ENCODE results near the gene CTSW.

The CTSW gene

DNA sequence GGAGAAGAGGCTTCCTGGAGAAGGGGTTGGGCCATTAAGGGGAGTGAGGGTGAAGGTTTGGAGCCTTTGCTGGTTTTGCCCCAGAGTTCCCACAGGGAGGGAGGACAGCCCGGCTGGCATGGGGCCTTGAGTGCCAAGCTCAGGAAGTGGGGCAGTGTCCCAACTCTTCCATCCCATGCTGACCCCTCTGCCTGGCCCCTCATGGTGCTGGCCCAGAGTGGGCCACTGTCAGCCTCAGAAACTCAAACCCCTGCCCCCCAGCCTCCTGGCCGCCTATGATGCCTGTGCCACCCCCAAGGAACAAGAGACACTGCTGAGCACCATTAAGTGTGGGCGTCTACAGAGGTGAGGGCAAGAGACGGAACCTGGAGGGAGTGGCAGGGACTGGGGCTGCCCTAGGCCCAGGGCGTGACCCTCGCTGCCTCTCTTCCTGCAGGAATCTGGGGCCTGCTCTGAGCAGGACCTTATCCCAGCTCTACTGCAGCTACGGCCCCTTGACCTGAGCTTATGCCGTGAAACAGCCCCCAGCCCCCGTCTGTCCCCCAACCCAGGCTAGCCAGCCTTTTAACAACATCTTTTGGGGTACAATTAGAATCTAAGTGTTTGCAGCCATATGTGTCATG, 14.0 kb upstream of the CTSW start:
- no peak for DNase-seq (ENCODE audit: extremely low read depth in 1 of 2, low read depth in 1 of 2)

- DNase-seq (ENCODE audit: extremely low read depth in 1 of 2, low read depth in 1 of 2): no peak
Observed at GRCh38 chr11:65866509-65867283, 12.9 kb upstream of the CTSW start.

DNA sequence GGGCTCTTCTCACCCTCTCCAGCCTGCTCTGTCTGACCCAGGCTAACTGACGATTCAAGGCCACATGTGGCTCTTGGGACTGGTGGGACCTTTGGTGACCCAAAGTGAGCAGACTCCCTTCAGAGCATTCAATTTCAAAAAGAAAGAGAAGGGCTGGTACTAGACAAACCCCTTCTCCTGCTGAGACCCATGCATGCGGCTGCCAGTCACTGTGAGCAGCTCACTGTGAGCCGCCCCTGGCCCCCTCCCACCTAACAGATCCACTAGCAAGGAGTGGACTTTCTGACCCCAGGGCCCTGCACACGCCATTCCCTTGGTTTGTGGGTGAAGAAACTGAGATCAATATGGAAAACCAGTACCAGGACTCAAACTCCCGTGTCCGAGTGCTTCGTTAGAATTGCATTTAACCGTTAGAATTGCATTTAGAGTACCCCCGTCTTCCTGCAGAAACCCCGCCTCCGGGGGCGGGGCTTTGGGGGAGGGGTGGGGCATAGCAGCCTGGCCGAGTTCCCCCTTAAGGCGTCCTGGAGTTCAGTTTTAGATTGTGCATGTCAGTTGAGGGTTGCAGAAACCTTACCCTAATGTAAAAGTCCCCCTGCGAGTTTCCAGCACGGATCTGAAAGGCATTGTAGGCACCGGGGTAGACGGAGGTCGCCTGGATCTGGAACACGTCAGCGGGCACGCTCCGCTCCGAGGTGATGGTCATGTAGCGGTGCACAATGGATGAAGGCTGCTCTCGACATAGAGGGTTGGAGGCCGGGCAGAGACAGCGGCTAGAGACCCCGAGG, 12.2 kb upstream of the CTSW start:
- DNase-seq (ENCODE audit: extremely low read depth in 1 of 2, low read depth in 1 of 2): no peak

DNA sequence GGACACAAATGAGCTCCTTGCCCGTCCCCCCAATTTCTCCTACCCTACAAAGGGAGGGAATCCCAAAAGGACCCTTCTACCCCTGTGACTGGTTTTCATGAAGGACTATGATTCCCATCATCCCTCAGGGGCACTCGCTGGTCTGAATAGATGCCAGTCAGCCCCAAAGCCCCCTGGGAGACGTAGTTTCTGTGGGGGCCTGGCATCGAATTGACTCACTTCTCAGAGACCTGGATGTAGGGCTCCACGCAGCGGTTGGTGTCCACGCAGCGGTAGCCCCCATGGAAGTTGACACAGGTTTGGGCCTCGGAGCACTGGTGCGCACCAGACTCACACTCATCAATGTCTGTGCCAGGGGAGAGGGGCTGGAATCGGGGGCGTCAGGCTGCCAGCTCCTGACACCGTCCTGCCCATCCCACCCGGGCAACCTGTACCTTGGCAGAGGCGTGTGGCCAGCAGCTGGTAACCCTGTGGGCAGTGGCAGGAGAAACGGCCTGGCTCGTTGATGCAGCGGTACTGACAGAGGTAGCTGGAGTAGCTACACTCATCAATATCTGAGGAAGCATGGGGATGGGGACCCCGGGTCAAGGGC, 11.5 kb upstream of the CTSW start:
- no peak for DNase-seq (ENCODE audit: extremely low read depth in 1 of 2, low read depth in 1 of 2)

DNA sequence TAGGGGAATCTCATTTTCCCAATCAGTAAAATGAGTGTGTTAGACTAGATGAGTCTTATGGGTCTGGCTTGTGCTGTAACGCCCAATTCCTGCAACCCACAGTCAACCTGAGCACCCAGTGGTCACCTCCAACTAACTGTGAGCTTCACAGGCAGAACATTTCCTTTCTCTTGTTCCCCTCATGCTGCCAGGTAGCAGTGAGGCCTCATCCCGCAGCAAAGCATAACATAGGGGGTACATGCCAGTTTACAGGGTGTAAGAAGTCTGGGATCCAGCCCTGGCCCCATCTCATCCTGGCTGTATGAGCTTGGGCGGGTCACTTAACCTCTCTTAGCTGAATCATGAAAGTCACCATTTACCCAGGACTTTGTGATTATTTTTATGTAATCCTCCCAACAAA, 10.7 kb upstream of the CTSW start:
- DNase-seq (ENCODE audit: extremely low read depth in 1 of 2, low read depth in 1 of 2): no peak

DNA sequence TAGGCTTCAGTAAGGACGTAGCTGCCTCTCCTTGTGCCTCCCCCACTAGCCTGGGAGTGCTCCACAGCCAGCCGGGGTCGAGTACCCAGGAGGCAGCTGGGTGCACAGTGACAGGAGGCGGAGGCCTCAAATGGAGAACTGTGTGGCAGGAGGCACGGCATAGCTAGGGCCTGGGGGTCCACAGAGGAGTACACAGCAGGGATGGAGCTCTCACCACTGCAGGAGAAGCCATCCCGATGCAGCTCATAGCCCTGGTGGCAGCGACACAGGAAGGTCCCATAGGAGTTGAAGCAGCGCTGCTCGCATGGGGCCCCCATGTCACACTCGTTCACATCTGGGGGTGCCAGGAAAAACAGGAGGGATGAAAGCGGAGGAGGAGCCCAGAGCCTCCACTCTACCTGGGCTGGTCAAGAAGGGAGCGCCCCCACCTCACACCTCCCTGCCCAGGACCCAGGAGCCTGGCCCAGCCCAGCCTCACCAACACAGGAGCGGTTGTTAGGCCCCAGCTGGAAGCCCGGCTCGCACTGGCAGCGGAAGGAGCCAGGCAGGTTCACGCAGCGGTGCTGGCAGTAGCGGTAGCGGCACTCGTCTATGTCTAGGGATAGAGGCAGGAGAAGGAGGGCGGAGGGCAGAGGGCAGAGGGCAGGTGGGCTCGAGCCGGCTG, 9.9 kb upstream of the CTSW start:
- DNase-seq (ENCODE audit: extremely low read depth in 1 of 2, low read depth in 1 of 2): no peak

GRCh38 chr11:65870307-65870658, 9.4 kb upstream of the CTSW start:
- no peak for DNase-seq (ENCODE audit: extremely low read depth in 1 of 2, low read depth in 1 of 2)

GRCh38 chr11:65870706-65871681, 8.6 kb upstream of the CTSW start:
- DNase-seq (ENCODE audit: extremely low read depth in 1 of 2, low read depth in 1 of 2): no peak

DNA sequence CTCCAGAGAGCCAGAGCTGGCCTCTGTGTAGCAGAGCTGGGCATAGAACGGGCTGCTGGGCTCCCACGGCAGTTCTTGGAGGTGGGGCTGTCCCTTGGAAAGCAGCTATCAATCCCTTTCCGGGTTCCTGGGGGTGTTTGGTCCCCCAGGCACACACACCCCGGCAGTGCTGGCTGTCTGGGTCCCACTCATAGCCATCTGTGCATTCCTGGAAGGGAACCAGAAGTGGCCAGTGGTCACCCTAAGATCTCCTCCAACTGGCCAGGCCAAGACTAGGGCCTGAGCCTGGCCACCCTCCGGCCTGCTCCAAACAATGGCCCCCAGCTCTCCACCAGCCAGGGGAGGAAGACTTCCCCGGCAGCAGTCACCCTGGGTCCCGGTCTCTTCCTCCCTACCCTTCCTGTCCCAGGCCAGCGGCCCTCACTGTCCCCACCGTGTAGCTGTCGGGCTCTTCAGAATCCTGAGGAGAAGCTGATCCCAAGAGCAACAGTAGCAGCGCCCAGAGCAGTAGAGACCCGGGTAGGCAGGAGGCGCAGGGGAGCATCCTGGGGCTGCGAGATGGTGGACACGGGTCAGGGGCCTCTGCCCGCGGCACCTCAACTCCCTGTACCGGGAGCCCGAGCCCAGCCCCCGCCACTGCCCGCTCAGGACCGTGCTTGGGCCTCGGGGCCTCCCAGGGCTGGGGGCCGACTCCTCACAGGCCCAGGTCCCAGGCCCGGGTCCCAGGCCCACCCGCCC, 7.7 kb upstream of the CTSW start:
- DNase-seq (ENCODE audit: extremely low read depth in 1 of 2, low read depth in 1 of 2): no peak

- DNase-seq (ENCODE audit: extremely low read depth in 1 of 2, low read depth in 1 of 2): no peak
Observed at GRCh38 chr11:65872586-65873317, 6.9 kb upstream of the CTSW start, which contains the start of gene EFEMP2. Gene EFEMP2, minus strand, starts transcription at chr11:65872800. Its CDS starts 446 bp downstream, at chr11:65872354.

DNA sequence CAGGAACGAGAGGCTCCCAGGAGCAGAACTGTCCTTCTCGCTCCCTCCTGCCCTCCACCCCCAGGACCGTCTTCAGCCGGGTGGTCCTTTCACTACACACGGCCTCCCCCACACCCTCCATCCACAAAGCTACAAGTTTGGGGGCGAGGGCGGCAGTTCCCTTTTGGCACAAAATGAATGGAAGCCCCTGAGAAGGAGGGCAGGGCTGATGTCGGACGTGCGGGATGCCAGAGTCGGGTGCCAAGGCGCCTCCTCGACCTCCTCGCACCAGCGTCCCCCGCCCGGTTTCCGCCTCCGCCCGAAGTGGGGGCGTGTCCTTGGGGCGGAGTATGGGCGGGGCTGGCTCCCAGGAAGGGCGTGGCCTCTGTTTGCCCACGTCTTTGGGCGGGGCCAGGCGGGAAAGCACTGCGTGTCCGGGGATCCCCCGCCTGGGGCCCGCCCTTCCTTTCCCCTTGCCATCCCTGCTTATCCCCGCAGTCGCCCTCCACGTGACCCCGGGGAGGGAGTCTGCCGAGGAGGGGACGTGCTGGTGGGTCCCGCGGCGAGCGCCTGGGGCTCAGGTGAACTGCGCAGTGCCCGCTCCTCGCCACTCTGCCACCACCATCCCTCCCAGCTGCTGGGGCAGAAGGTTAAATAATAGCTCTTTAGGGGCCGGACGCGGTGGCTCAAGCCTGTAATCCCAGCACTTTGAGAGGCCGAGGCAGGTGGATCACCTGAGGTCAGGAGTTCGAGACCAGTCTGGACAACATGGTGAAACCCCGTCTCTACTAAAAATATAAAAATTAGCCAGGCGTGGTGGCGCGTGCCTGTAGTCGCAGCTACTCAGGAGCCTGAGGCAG, 6.1 kb upstream of the CTSW start:
- DNase-seq (ENCODE audit: extremely low read depth in 1 of 2, low read depth in 1 of 2): peak; percentile 91 to 94

DNA sequence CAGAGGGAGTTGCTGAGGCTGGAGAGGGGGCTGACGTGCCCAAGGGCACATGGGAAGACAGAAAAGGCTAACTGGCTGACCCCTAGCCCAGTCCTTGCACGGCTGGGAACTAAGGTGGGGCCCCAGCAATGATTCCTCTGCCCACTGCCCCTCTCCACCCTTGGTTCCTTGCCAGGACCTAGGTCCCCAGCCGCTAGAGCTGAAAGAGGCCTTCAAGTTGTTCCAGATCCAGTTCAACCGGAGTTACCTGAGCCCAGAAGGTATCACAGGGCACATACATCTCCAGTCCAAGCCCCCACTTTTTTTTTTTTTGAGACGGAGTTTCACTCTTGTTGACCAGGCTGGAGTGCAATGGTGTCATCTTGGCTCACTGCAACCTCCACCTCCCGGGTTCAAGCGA, 390 bp downstream of the CTSW start:
- no peak for DNase-seq (ENCODE audit: extremely low read depth in 1 of 2, low read depth in 1 of 2)

DNA sequence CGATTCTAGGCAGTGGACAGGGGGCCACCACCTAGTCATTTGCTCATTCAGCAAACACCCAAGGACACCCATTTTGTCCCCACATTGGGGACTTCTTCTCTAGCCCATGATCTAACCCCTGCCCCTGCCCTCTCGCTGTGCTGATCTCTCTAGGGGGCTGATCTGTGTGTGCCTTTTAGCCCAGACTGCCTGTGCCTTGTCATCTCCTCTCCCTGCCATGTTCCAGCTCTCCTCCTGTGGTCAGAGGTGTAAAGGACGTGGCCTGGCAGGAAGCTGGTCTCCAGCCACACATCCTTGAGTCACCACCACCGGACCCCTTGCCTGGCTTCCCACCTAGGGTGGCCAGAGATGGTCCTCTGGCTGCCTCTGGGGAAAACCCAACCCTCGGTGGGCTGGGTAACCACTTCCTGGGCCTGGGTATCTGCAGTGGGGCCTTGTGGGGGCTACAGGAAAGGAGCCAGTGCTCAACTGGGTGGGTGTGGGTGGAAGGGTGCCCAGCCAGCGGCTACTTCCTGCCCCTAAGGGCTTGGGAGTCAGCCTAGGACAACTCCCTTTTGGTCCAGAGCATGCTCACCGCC, 1.3 kb downstream of the CTSW start:
- DNase-seq (ENCODE audit: extremely low read depth in 1 of 2, low read depth in 1 of 2): no peak

DNA sequence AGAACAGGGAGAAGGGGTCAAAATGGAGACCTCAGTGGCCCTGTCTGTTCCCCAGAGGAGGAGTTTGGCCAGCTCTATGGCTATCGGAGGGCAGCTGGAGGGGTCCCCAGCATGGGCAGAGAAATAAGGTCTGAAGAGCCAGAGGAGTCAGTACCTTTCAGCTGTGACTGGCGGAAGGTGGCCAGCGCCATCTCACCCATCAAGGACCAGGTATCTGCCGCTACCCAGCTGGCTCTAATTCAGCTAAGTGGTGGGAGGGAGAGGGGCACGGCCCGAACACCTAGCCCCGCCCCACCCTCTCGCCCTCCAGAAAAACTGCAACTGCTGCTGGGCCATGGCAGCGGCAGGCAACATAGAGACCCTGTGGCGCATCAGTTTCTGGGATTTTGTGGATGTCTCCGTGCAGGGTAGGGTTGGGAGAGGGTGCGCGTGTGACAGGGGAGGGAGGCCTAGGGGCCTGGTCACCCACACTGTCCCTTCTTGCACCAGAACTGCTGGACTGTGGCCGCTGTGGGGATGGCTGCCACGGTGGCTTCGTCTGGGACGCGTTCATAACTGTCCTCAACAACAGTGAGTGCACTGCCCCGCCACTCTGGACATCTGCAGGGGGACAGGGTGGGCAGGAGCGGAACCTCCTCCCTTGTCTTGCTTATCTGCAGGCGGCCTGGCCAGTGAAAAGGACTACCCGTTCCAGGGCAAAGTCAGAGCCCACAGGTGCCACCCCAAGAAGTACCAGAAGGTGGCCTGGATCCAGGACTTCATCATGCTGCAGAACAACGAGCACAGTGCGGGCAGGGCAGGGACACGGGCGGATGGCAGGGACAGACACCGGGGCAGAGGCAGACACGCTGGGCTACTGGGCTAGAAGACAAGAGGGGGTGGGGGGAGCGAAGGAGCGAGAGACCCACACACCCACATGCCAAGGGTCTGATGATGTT, 2.8 kb downstream of the CTSW start:
- DNase-seq (ENCODE audit: extremely low read depth in 1 of 2, low read depth in 1 of 2): no peak

DNA sequence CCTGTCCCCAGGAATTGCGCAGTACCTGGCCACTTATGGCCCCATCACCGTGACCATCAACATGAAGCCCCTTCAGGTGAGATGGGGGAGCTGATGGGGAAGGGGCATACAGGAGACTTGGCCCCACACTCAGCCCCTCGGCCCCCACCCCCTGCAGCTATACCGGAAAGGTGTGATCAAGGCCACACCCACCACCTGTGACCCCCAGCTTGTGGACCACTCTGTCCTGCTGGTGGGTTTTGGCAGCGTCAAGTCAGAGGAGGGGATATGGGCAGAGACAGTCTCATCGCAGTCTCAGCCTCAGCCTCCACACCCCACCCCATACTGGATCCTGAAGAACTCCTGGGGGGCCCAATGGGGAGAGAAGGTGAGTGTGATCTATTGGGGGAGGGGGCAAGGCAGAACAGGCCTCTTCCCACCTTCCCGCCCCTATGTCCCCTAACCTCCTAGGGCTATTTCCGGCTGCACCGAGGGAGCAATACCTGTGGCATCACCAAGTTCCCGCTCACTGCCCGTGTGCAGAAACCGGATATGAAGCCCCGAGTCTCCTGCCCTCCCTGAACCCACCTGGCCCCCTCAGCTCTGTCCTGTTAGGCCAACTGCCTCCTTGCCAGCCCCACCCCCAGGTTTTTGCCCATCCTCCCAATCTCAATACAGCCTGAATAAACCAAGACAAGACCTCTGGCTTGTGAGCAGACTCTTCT, 3.6 kb downstream of the CTSW start:
- no peak for DNase-seq (ENCODE audit: extremely low read depth in 1 of 2, low read depth in 1 of 2)
